Keratinocyte (primary cell): ENCODE data around the gene STARD3.

Experiments
- EZH2 ChIP-seq: IDR thresholded peaks from one replicate; pipeline ENCODE4 v1.6.1; 2012; ENCODE audit warnings: inconsistent platforms, mild to moderate bottlenecking, low read length, moderate library complexity
- TF ChIP-seq, protein P1 (sequence below), 3 experiments: IDR thresholded peaks in 1 of 3; conservative IDR thresholded peaks in 1 of 3; optimal IDR thresholded peaks in 1 of 3; 2 replicates in 2 of 3; 3 replicates in 1 of 3; pipeline versions ENCODE3 to v1.5.1; 2011; ENCODE audit warnings: low read length in 3 of 3, mild to moderate bottlenecking in 3 of 3, moderate library complexity in 2 of 3, control low read depth in 1 of 3, inconsistent platforms in 1 of 3; ENCODE audit not compliant: insufficient read depth in 2 of 3; ENCODE audit errors: extremely low read depth in 1 of 3

DNA sequence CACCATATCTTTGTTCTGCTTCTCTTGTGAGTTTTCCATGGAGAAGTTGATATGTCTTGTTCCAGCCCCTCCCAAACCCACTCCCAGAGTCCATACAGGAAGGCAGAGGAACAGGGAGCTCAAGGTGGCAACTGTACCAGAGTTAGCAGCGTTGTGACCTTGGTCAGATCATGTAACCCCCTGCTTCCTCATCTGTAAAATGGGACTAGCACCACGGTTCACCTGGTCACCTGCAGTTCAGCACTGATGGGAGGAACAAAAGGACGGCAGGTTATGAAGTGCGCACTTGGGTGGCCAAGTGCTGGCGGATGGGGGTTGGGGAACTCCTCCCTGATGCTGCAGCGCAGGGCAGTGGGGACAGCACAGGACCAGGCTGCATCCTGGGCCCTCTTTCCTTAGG is 21.5 kb upstream of the STARD3 start:
- TF ChIP-seq, protein P1, sequence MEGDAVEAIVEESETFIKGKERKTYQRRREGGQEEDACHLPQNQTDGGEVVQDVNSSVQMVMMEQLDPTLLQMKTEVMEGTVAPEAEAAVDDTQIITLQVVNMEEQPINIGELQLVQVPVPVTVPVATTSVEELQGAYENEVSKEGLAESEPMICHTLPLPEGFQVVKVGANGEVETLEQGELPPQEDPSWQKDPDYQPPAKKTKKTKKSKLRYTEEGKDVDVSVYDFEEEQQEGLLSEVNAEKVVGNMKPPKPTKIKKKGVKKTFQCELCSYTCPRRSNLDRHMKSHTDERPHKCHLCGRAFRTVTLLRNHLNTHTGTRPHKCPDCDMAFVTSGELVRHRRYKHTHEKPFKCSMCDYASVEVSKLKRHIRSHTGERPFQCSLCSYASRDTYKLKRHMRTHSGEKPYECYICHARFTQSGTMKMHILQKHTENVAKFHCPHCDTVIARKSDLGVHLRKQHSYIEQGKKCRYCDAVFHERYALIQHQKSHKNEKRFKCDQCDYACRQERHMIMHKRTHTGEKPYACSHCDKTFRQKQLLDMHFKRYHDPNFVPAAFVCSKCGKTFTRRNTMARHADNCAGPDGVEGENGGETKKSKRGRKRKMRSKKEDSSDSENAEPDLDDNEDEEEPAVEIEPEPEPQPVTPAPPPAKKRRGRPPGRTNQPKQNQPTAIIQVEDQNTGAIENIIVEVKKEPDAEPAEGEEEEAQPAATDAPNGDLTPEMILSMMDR (optimal IDR thresholded peaks at IDR 0.05 in 1 of 3, IDR thresholded peaks at IDR 0.05 in 1 of 3, conservative IDR thresholded peaks at IDR 0.05 in 1 of 3; ENCODE audit: extremely low read depth in 1 of 3, insufficient read depth in 2 of 3, low read length in 3 of 3), result no peak
- no peak for TF ChIP-seq EZH2
